A549 (cell line): ENCODE measurements around the gene GRIN2C. TPM values are rescaled to one million over a fixed set of nuclear protein-coding genes. Genes with fewer than 3 reads are reported as not detected.

ENCODE experiments used
- ATAC-seq, 2 experiments: fragments of 200-7000 bp in 1 of 2; fragments of >200 bp in 1 of 2; cut with Nextera tagmentation in 1 of 2; cut with Tn5 transposase in 1 of 2; 3 replicates each; pipeline versions ENCODE4 v1.8.0 to v1.9.1; 2018 to 2020; ENCODE audit warnings: mild to moderate bottlenecking in 1 of 2, moderate library complexity in 1 of 2
- CTCF ChIA-PET: fragments of 300-600 bp; sonication (Branson Sonifier 250); formaldehyde crosslinking; extraction: SDS; loops from one replicate; lab custom pipeline; 2021; ENCODE audit warnings: antibody characterized with exemption, inconsistent platforms; lab: Yijun Ruan, JAX
- POLR2A ChIA-PET: fragments of 350-600 bp; formaldehyde crosslinking; extraction: SDS; loops from one replicate; lab custom pipeline; 2021; ENCODE audit warnings: antibody characterized with exemption, inconsistent platforms; lab: Yijun Ruan, JAX
- DNase-seq, 2 experiments: peaks; one replicate each; pipeline versions ENCODE4 v3.0.0 to v3.0.0-alpha.2; 2011 to 2016; ENCODE audit warnings: low read depth in 1 of 2, low spot score in 1 of 2
- FAIRE-seq: peaks from 2 replicates; lab custom pipeline; 2011; peaks lifted over from hg19 to GRCh38; lab: Jason Lieb, UNC
- H3K27ac ChIP-seq, 2 experiments: fragments of >200 bp; sonication (Bioruptor Twin); formaldehyde crosslinking; 3 replicates each; pipeline ENCODE4 v1.5.1; 2016 to 2017
- H3K4me1 ChIP-seq: fragments of >200 bp; sonication (Bioruptor Twin); formaldehyde crosslinking; 3 replicates; pipeline ENCODE4 v1.6.1; 2016
- H3K4me2 ChIP-seq: fragments of >200 bp; sonication (Bioruptor Twin); formaldehyde crosslinking; 3 replicates; pipeline ENCODE4 v1.6.1; 2016
- H3K4me3 ChIP-seq: fragments of >200 bp; sonication (Bioruptor Twin); formaldehyde crosslinking; 3 replicates; pipeline ENCODE4 v1.5.1; 2016
- H3K9me3 ChIP-seq: fragments of >200 bp; sonication (Bioruptor Twin); formaldehyde crosslinking; 3 replicates; pipeline ENCODE4 v1.6.1; 2016
- CBX8 ChIP-seq: fragments of 200-600 bp; sonication (generic); IDR thresholded peaks from 2 replicates; pipeline ENCODE4 v1.6.1; 2016
- CHD4 ChIP-seq: fragments of 200-600 bp; sonication (generic); IDR thresholded peaks from 2 replicates; pipeline ENCODE4 v1.6.1; 2016; ENCODE audit warnings: antibody characterized with exemption, mild to moderate bottlenecking, borderline replicate concordance
- EHMT2 ChIP-seq: fragments of 200-600 bp; sonication (generic); IDR thresholded peaks from 2 replicates; pipeline ENCODE4 v1.6.1; 2016; ENCODE audit warnings: antibody characterized with exemption, low read depth, mild to moderate bottlenecking, moderate library complexity
- ESRRA ChIP-seq: fragments of 150-350 bp; IDR thresholded peaks from 2 replicates; pipeline ENCODE4 v1.6.1; 2014; ENCODE audit warnings: mild to moderate bottlenecking, low read length, borderline replicate concordance
- FOSL2 ChIP-seq, 2 experiments: fragments of 450-650 bp in 1 of 2; fragments of >200 bp in 1 of 2; sonication (Bioruptor Twin) in 1 of 2; formaldehyde crosslinking; IDR thresholded peaks; 2 replicates each; pipeline versions ENCODE4 v1.5.0 to v1.6.1; 2016 to 2020; ENCODE audit warnings: mild to moderate bottlenecking in 1 of 2, moderate library complexity in 1 of 2
- HEYL ChIP-seq: fragments of 250-450 bp; sonication (Bioruptor Pico); IDR thresholded peaks from 2 replicates; pipeline ENCODE4 v1.8.0; 2021; ENCODE audit warnings: mild to moderate bottlenecking, moderate library complexity
- HOXA7 ChIP-seq: fragments of 250-450 bp; sonication (Bioruptor Pico); IDR thresholded peaks from 2 replicates; pipeline ENCODE4 v1.5.0; 2020; ENCODE audit warnings: mild to moderate bottlenecking, moderate library complexity
- JUN ChIP-seq, 2 experiments: fragments of >200 bp; sonication (Bioruptor Twin); formaldehyde crosslinking; IDR thresholded peaks; 2 replicates in 1 of 2; 3 replicates in 1 of 2; pipeline ENCODE4 v1.6.1; 2016 to 2017
- MYC ChIP-seq: IDR thresholded peaks from 2 replicates; pipeline ENCODE4 v1.6.1; 2012; ENCODE audit warnings: mild to moderate bottlenecking, inconsistent platforms, low read length, improper control_type of control experiment, borderline replicate concordance
- NFE2L2 ChIP-seq: fragments of 150-350 bp; conservative IDR thresholded peaks from 2 replicates; pipeline ENCODE4 v1.6.1; 2014; ENCODE audit warnings: low read length
- NR3C1 ChIP-seq: fragments of >200 bp; sonication (Bioruptor Twin); formaldehyde crosslinking; IDR thresholded peaks from 3 replicates; pipeline ENCODE4 v1.6.1; 2017
- RARB ChIP-seq: fragments of 250-450 bp; sonication (Bioruptor Pico); IDR thresholded peaks from 2 replicates; pipeline ENCODE4 v1.8.0; 2021; ENCODE audit warnings: mild to moderate bottlenecking, moderate library complexity
- ZFP36 ChIP-seq: fragments of 450-650 bp; IDR thresholded peaks from 2 replicates; pipeline ENCODE4 v1.6.1; 2014; ENCODE audit warnings: borderline replicate concordance; ENCODE audit not compliant: partially characterized antibody
- ZSCAN20 ChIP-seq: fragments of 250-450 bp; sonication (Bioruptor Pico); IDR thresholded peaks from 2 replicates; pipeline ENCODE4 v1.8.0; 2022; ENCODE audit warnings: mild to moderate bottlenecking, moderate library complexity
- WGBS: methylation state at CpG from one replicate; pipeline ENCODE4 v1.1.6; 2017; ENCODE audit errors: missing lambda C conversion rate; 5-methylcytosine and 5-hydroxymethylcytosine counted together
- polyA plus RNA-seq, 4 experiments: library from polyadenylated mRNA; depleted of rRNA in 3 of 4; stranded (reverse); fragments of >200 nt; fragmentation: RNase III in 1 of 4; extraction: RNeasy Plus Mini Kit Qiagen cat#74134 plus additional on column Dnase treatment in 1 of 4; gene quantifications; 2 replicates in 3 of 4; 3 replicates in 1 of 4; pipeline ENCODE4 v1.2.3, GENCODE V29; 2011 to 2017
- TF ChIP-seq, protein P1 (sequence below): fragments of 200-600 bp; sonication (generic); IDR thresholded peaks from 2 replicates; pipeline ENCODE4 v1.6.1; 2016; ENCODE audit warnings: antibody characterized with exemption, mild to moderate bottlenecking, moderate library complexity
- TF ChIP-seq, protein P2 (sequence below): fragments of 250-450 bp; sonication (Bioruptor Pico); IDR thresholded peaks from 2 replicates; pipeline ENCODE4 v1.5.0; 2020; ENCODE audit warnings: low read depth, mild to moderate bottlenecking, moderate library complexity
- TF ChIP-seq, protein P3 (sequence below): IDR thresholded peaks from 2 replicates; pipeline ENCODE4 v1.6.1; 2012; ENCODE audit warnings: low read depth, borderline replicate concordance

GRIN2C gene
- polyA plus RNA-seq, 2 of the 4 experiments (the other 2 are of a cell fraction) = 0.17 to 0.28 TPM

DNA sequence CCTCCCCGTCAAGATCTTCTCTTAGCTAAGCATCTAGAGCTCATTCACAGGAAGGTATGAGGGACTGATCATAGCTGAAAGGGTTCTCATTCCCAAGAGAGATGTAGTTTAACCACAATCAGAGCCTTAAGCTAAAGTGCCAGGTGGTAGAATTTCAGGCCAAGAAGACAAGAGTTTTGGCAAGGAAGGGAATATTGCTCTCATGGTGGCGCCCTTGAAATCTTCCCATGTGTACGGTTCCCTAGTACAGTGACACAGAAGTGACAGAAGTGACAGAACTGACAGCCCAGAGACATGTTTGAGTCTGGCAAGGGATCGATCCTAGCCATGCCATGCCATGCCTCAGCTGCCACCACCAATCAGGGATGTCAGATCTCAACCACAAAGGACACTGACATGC, 2.5 kb downstream of the GRIN2C start (continued):
- TF ChIP-seq, protein P1, sequence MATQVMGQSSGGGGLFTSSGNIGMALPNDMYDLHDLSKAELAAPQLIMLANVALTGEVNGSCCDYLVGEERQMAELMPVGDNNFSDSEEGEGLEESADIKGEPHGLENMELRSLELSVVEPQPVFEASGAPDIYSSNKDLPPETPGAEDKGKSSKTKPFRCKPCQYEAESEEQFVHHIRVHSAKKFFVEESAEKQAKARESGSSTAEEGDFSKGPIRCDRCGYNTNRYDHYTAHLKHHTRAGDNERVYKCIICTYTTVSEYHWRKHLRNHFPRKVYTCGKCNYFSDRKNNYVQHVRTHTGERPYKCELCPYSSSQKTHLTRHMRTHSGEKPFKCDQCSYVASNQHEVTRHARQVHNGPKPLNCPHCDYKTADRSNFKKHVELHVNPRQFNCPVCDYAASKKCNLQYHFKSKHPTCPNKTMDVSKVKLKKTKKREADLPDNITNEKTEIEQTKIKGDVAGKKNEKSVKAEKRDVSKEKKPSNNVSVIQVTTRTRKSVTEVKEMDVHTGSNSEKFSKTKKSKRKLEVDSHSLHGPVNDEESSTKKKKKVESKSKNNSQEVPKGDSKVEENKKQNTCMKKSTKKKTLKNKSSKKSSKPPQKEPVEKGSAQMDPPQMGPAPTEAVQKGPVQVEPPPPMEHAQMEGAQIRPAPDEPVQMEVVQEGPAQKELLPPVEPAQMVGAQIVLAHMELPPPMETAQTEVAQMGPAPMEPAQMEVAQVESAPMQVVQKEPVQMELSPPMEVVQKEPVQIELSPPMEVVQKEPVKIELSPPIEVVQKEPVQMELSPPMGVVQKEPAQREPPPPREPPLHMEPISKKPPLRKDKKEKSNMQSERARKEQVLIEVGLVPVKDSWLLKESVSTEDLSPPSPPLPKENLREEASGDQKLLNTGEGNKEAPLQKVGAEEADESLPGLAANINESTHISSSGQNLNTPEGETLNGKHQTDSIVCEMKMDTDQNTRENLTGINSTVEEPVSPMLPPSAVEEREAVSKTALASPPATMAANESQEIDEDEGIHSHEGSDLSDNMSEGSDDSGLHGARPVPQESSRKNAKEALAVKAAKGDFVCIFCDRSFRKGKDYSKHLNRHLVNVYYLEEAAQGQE = no peak
- TF ChIP-seq MYC = no peak
- TF ChIP-seq ESRRA = no peak
- no peak for TF ChIP-seq HOXA7 (CRISPR knock-in tag)

DNA sequence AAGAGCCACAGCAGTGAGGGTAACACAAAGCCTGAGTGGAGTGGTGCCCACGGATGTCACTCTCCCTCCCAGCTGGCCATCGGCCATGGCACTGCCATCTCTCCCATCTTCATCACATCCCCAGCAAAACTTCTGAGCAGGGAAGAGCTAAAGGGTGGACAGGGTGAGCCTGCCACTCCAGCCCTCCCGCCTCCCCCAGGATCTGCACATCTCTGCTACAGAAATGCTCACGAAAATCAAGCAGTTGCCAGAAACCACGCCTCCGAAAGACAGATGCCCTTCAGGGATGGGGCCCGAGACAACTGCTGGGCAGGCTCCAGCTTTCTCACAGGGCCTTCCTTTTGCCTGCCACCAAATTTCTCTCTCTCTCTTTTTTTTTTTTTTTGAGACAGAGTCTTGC, 3.6 kb downstream of the GRIN2C start:
- Histone ChIP-seq H3K4me2 (no peak overlapping the region), H3K9me3 (no peaks in the 10 kb centered on the region), H3K27ac (no peak overlapping the region), H3K4me1 (peaks cover 22% of the 10 kb centered on the region), H3K4me3 (no peak overlapping the region)
- no peak for TF ChIP-seq HOXA7 (CRISPR knock-in tag)
- FAIRE-seq = no peak
- ATAC-seq = no peak
- CTCF ChIA-PET = interaction anchor here (0.8 to 42.4 kb wide), 8 partner anchors 4 to 199 kb away, joined by 4 to 1302 read pairs (median 6); partner anchors contain the start of genes FDXR, GRIN2C, NAT9 and OTOP2
- DNase-seq = no peak
- POLR2A ChIA-PET = interaction anchor here (0.7 to 3.9 kb wide), 2 partner anchors 13 to 17 kb away, joined by 3 to 15 read pairs; partner anchors contain the start of gene FDXR
- WGBS = 64% methylated on average over 7 of the region's 7 CpGs

DNA sequence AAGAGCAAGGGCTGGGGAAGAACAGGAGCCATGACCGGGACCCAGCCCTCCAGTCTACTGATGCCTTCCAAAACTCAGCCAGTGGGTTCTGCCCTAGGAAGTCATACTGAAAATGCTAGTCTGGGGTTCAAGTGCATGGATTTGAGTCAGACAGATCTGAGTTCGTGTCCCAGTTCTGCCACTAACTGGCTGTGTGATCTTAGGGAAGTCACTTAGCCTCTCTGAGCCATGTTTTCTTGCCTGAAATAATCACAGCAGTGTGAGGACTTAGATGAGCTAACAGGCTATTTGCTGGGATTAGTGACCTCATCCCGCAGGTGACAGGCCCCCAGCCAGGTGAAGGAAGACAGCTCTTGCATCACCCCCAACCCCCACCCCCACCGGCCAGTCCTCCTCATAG, 4.4 kb downstream of the GRIN2C start:
- no peak for ATAC-seq
- H3K4me2 ChIP-seq = no peak overlapping the region
- WGBS = 39% methylated on average over 3 of the region's 4 CpGs
- no peak for DNase-seq
- ChIA-PET CTCF (interaction anchor here (0.9 to 42.4 kb wide), 5 partner anchors 3 to 198 kb away, joined by 5 to 1302 read pairs (median 851); partner anchors contain the start of genes FDXR, GRIN2C and NAT9), POLR2A (interaction anchor here (3.9 kb wide), 1 partner anchor 18 kb away, joined by 15 read pairs; the partner anchor contains the start of gene FDXR)
- no peak overlapping the region for H3K27ac ChIP-seq
- H3K9me3 ChIP-seq = no peaks in the 10 kb centered on the region
- no peak for TF ChIP-seq HEYL (CRISPR knock-in tag)
- TF ChIP-seq ZFP36 = peak; percentile 56
- no peak overlapping the region for H3K4me3 ChIP-seq
- peaks cover 14% of the 10 kb centered on the region for H3K4me1 ChIP-seq
- no peak for FAIRE-seq

DNA sequence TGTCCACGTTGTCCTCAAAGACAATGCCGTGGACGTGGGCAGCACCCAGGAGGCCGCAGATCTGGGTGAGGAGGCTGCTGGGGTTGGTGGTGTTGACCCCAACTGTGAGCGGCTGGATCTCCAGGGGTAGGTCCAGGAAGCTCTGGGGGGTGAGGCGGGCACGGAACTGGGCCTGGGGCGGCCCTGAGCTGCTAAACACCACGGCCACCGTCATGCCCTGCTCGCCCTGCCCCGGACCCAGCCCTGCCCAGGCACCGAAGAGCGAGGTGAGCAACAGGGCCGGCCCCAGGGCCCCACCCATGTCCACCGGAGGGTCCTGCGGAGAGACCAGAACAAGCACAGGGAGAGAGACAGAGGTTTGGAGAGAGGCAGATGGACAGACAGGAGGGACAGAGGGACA, 4.9 kb downstream of the GRIN2C start:
- no peaks in the 10 kb centered on the region for H3K9me3 ChIP-seq
- ChIA-PET CTCF (interaction anchor here (0.7 to 42.4 kb wide), 5 partner anchors 3 to 197 kb away, joined by 3 to 1302 read pairs (median 851); partner anchors contain the start of genes FDXR, GRIN2C and NAT9), POLR2A (interaction anchor here (1.4 kb wide), 1 partner anchor 18 kb away, joined by 5 read pairs; no protein-coding TSS in a partner anchor)
- TF ChIP-seq CBX8 = no peak
- TF ChIP-seq, protein P2, sequence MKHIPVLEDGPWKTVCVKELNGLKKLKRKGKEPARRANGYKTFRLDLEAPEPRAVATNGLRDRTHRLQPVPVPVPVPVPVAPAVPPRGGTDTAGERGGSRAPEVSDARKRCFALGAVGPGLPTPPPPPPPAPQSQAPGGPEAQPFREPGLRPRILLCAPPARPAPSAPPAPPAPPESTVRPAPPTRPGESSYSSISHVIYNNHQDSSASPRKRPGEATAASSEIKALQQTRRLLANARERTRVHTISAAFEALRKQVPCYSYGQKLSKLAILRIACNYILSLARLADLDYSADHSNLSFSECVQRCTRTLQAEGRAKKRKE = no peak
- TF ChIP-seq JUN (IDR thresholded peaks at IDR 0.05) = no peak
- TF ChIP-seq, protein P3, sequence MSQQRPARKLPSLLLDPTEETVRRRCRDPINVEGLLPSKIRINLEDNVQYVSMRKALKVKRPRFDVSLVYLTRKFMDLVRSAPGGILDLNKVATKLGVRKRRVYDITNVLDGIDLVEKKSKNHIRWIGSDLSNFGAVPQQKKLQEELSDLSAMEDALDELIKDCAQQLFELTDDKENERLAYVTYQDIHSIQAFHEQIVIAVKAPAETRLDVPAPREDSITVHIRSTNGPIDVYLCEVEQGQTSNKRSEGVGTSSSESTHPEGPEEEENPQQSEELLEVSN = no peak
- no peak for TF ChIP-seq ZSCAN20
- no peak for TF ChIP-seq FOSL2 (IDR thresholded peaks at IDR 0.05)
- TF ChIP-seq FOSL2 (CRISPR knock-in tag; IDR thresholded peaks at IDR 0.05) = no peak
- no peak for TF ChIP-seq NFE2L2
- TF ChIP-seq CHD4 = no peak
- TF ChIP-seq EHMT2 = no peak
- TF ChIP-seq HEYL (CRISPR knock-in tag) = no peak
- no peak for TF ChIP-seq NR3C1
- TF ChIP-seq RARB (CRISPR knock-in tag) = no peak
- FAIRE-seq = no peak
- no peak overlapping the region for H3K4me2 ChIP-seq
- ATAC-seq = no peak
- 59% methylated on average over 17 of the region's 17 CpGs for WGBS
- DNase-seq = no peak
- no peak overlapping the region for H3K4me3 ChIP-seq
- no peak overlapping the region for H3K27ac ChIP-seq
- H3K4me1 ChIP-seq = peaks cover 8% of the 10 kb centered on the region; the same call in 2 of the 3 replicates
